Activated naive CD8-positive, alpha-beta T cell treated with anti-CD3 and anti-CD28 coated beads, Interleukin-2, amount 50 U/mL, for 16 hours (primary cell): ENCODE data around the gene EFCC1.

Experiments
- DNase-seq: peaks from one replicate; pipeline ENCODE4 v3.0.0-alpha.2; 2020; ENCODE audit warnings: low read depth, low spot score

Gene EFCC1

GRCh38 chr3:129001101-129001805, at the start of gene EFCC1:
EFCC1 (plus strand) TSS chr3:129001304; CDS start chr3:129001629, 325 bp downstream.
- DNase-seq = no peak

GRCh38 chr3:128956440-128956839, 44.7 kb upstream of the EFCC1 start:
- no peak for DNase-seq

GRCh38 chr3:128965280-128965679, 35.8 kb upstream of the EFCC1 start:
- DNase-seq = no peak

- DNase-seq = no peak
These were observed 35.3 kb upstream of the EFCC1 start for GRCh38 chr3:128965818-128966217.

- DNase-seq = no peak
These were observed 33.3 kb upstream of the EFCC1 start for GRCh38 chr3:128967748-128968355.

- peak; percentile 34 for DNase-seq
These were observed 30.9 kb upstream of the EFCC1 start for GRCh38 chr3:128969993-128970739.

- DNase-seq = no peak
These were observed 30.4 kb upstream of the EFCC1 start for GRCh38 chr3:128970740-128971047.

GRCh38 chr3:128971421-128972100, 29.5 kb upstream of the EFCC1 start:
- no peak for DNase-seq

GRCh38 chr3:128973988-128974564, 27.0 kb upstream of the EFCC1 start:
- no peak for DNase-seq

- no peak for DNase-seq
These were observed 25.8 kb upstream of the EFCC1 start for GRCh38 chr3:128975276-128975675.

- DNase-seq = no peak
These were observed 17.6 kb upstream of the EFCC1 start for GRCh38 chr3:128983293-128984069.

GRCh38 chr3:128984596-128984995, 16.5 kb upstream of the EFCC1 start:
- no peak for DNase-seq

- DNase-seq = no peak
These were observed 13.6 kb upstream of the EFCC1 start for GRCh38 chr3:128987302-128988100.

GRCh38 chr3:128988286-128988685, 12.8 kb upstream of the EFCC1 start:
- DNase-seq = no peak

GRCh38 chr3:128991355-128991895, 9.7 kb upstream of the EFCC1 start:
- no peak for DNase-seq

GRCh38 chr3:128992926-128993460, 8.1 kb upstream of the EFCC1 start:
- DNase-seq = no peak

GRCh38 chr3:128993461-128994172, 7.5 kb upstream of the EFCC1 start, which contains the start of gene CFAP92:
CFAP92 (minus strand) TSS chr3:128994076; CDS start chr3:128993304, 772 bp downstream.
- DNase-seq = peak; percentile 72

- no peak for DNase-seq
These were observed 7.0 kb upstream of the EFCC1 start for GRCh38 chr3:128994173-128994512.
